Measurements from ENCODE around the gene TMEM80.

The TMEM80 gene

GRCh38 chr11:708511-708910 is 12.9 kb downstream of the TMEM80 start:
- H3K4me2 ChIP-seq (ENCODE audit: low read length), result no peak overlapping the region
- no peaks in the 10 kb centered on the region for H3K27me3 ChIP-seq (ENCODE audit: control insufficient read depth, insufficient read depth, low read length)
- H3K4me3 ChIP-seq (ENCODE audit: low read depth, low read length), result no peak overlapping the region
- H3K4me1 ChIP-seq, result no peaks in the 10 kb centered on the region
- H3K36me3 ChIP-seq (ENCODE audit: control insufficient read depth, insufficient read depth, low read length), result no peaks in the 10 kb centered on the region
- H3K79me2 ChIP-seq, result no peaks in the 10 kb centered on the region
- no peaks in the 10 kb centered on the region for H3K9me3 ChIP-seq (ENCODE audit: control insufficient read depth, low read length)
- H3K27ac ChIP-seq, result no peak overlapping the region
- H2AFZ ChIP-seq, result no peak overlapping the region
- no peak overlapping the region for H3K9ac ChIP-seq
- no peak for TF ChIP-seq CTCF (IDR thresholded peaks at IDR 0.05)

GRCh38 chr11:709109-709997 is 13.7 kb downstream of the TMEM80 start:
- Histone ChIP-seq H3K27me3 (ENCODE audit: control insufficient read depth, insufficient read depth, low read length) (no peaks in the 10 kb centered on the region), H2AFZ (no peak overlapping the region), H3K9ac (no peak overlapping the region), H3K4me3 (ENCODE audit: low read depth, low read length) (no peak overlapping the region), H3K27ac (no peak overlapping the region), H3K36me3 (ENCODE audit: control insufficient read depth, insufficient read depth, low read length) (no peaks in the 10 kb centered on the region), H3K4me2 (ENCODE audit: low read length) (no peak overlapping the region), H3K79me2 (no peaks in the 10 kb centered on the region), H3K9me3 (ENCODE audit: control insufficient read depth, low read length) (no peaks in the 10 kb centered on the region), H3K4me1 (no peaks in the 10 kb centered on the region)
- TF ChIP-seq CTCF (IDR thresholded peaks at IDR 0.05), result no peak

- H3K9me3 ChIP-seq (ENCODE audit: control insufficient read depth, low read length), result no peaks in the 10 kb centered on the region
- no peaks in the 10 kb centered on the region for H3K4me1 ChIP-seq
- no peak overlapping the region for H3K4me3 ChIP-seq (ENCODE audit: low read depth, low read length)
- H3K36me3 ChIP-seq (ENCODE audit: control insufficient read depth, insufficient read depth, low read length), result no peaks in the 10 kb centered on the region
- TF ChIP-seq CTCF (IDR thresholded peaks at IDR 0.05), result no peak
- no peaks in the 10 kb centered on the region for H3K79me2 ChIP-seq
- H3K27me3 ChIP-seq (ENCODE audit: control insufficient read depth, insufficient read depth, low read length), result no peaks in the 10 kb centered on the region
- no peak overlapping the region for H2AFZ ChIP-seq
- no peak overlapping the region for H3K4me2 ChIP-seq (ENCODE audit: low read length)
- H3K9ac ChIP-seq, result no peak overlapping the region
- H3K27ac ChIP-seq, result no peak overlapping the region
Measured at GRCh38 chr11:714436-714835, 18.8 kb downstream of the TMEM80 start.

GRCh38 chr11:719214-720016 is 23.8 kb downstream of the TMEM80 start:
- Histone ChIP-seq H3K9ac (no peak overlapping the region), H3K4me2 (ENCODE audit: low read length) (no peak overlapping the region), H3K27me3 (ENCODE audit: control insufficient read depth, insufficient read depth, low read length) (no peaks in the 10 kb centered on the region), H3K4me1 (no peaks in the 10 kb centered on the region), H3K9me3 (ENCODE audit: control insufficient read depth, low read length) (no peaks in the 10 kb centered on the region), H3K27ac (no peak overlapping the region), H3K4me3 (ENCODE audit: low read depth, low read length) (no peak overlapping the region), H3K79me2 (no peaks in the 10 kb centered on the region), H3K36me3 (ENCODE audit: control insufficient read depth, insufficient read depth, low read length) (no peaks in the 10 kb centered on the region), H2AFZ (no peak overlapping the region)
- TF ChIP-seq CTCF (IDR thresholded peaks at IDR 0.05), result no peak

All from parathyroid adenoma (tissue), 2 donors.